ENCODE measurements around the gene SPC24. TPM values are rescaled to one million over a fixed set of nuclear protein-coding genes. Genes with fewer than 3 reads are reported as not detected.

Gene SPC24
- total RNA-seq, 1 donor from 2014 or later, result 3.8 TPM

GRCh38 chr19:11096210-11096841, 59.3 kb downstream of the SPC24 start:
- no peak for TF ChIP-seq CTCF (IDR thresholded peaks at IDR 0.05; ENCODE audit: partially characterized antibody, unreplicated experiment)
- Mint-ChIP-seq H3K27me3 (ENCODE audit: unreplicated experiment) (no peaks in the 10 kb centered on the region), H3K27ac (ENCODE audit: unreplicated experiment) (no peak overlapping the region), H3K4me1 (ENCODE audit: low read depth, unreplicated experiment) (peaks cover 12% of the 10 kb centered on the region), H3K36me3 (ENCODE audit: unreplicated experiment) (no peaks in the 10 kb centered on the region), H3K4me3 (ENCODE audit: unreplicated experiment) (no peak overlapping the region), H3K9me3 (ENCODE audit: unreplicated experiment) (no peaks in the 10 kb centered on the region)
- DNase-seq, result no peak

Small RNAs within 50 kb of the gene (microRNA-seq; reads per million reads assigned to microRNA genes)
- gene MIR6886 (ENCODE audit: unreplicated experiment), result 35.1 reads per million, percentile 65 among the genes with 10 or more reads in this experiment

Other genes with a start within 250 kb of the SPC24 start
- gene YIPF2, start 227.1 kb downstream of the SPC24 start, total RNA-seq (ENCODE audit: unreplicated experiment), result 47.2 TPM
- gene TIMM29, start 227.0 kb downstream of the SPC24 start, total RNA-seq (ENCODE audit: unreplicated experiment), result 31.8 TPM
- gene SMARCA4, start 194.8 kb downstream of the SPC24 start, total RNA-seq (ENCODE audit: unreplicated experiment), result 513 TPM
- gene LDLR, start 66.3 kb downstream of the SPC24 start, total RNA-seq (ENCODE audit: unreplicated experiment), result 147 TPM
- 23.0 TPM for gene KANK2, start 41.8 kb upstream of the SPC24 start, total RNA-seq (ENCODE audit: unreplicated experiment)
- not detected for gene ANGPTL8, start 83.8 kb upstream of the SPC24 start, total RNA-seq (ENCODE audit: unreplicated experiment)
- 260 TPM for gene DOCK6, start 106.7 kb upstream of the SPC24 start, total RNA-seq (ENCODE audit: unreplicated experiment)
- gene TSPAN16, start 140.4 kb upstream of the SPC24 start, total RNA-seq (ENCODE audit: unreplicated experiment), result not detected
- gene RAB3D, start 183.9 kb upstream of the SPC24 start, total RNA-seq (ENCODE audit: unreplicated experiment), result 130 TPM
- gene TMEM205, start 190.5 kb upstream of the SPC24 start, total RNA-seq (ENCODE audit: unreplicated experiment), result 43.1 TPM
- 8.0 TPM for gene CCDC159, start 190.7 kb upstream of the SPC24 start, total RNA-seq (ENCODE audit: unreplicated experiment)
- 77.0 TPM for gene PLPPR2, start 199.7 kb upstream of the SPC24 start, total RNA-seq (ENCODE audit: unreplicated experiment)
- gene SWSAP1, start 218.9 kb upstream of the SPC24 start, total RNA-seq (ENCODE audit: unreplicated experiment), result 2.1 TPM
- 11.0 TPM for gene EPOR, start 228.5 kb upstream of the SPC24 start, total RNA-seq (ENCODE audit: unreplicated experiment)

Measured in glutamatergic neuron (in vitro differentiated cells).